ENCODE results near the gene MINDY4.

MINDY4 gene

GRCh38 chr7:30851651-30852307 lies 80.6 kb downstream of the MINDY4 start:
- Mint-ChIP-seq H3K36me3 (ENCODE audit: low read depth) (no peaks in the 10 kb centered on the region), H3K9me3 (no peaks in the 10 kb centered on the region), H3K4me1 (ENCODE audit: low read depth) (no peaks in the 10 kb centered on the region), H3K4me3 (no peak overlapping the region), H3K27ac (no peak overlapping the region), H3K27me3 (no peaks in the 10 kb centered on the region)

GRCh38 chr7:30852308-30852684 lies 81.1 kb downstream of the MINDY4 start:
- Mint-ChIP-seq H3K27me3 (no peaks in the 10 kb centered on the region), H3K4me3 (no peak overlapping the region), H3K4me1 (ENCODE audit: low read depth) (no peaks in the 10 kb centered on the region), H3K36me3 (ENCODE audit: low read depth) (no peaks in the 10 kb centered on the region), H3K27ac (no peak overlapping the region), H3K9me3 (no peaks in the 10 kb centered on the region)

GRCh38 chr7:30852744-30853288 lies 81.6 kb downstream of the MINDY4 start:
- Mint-ChIP-seq H3K36me3 (ENCODE audit: low read depth) (no peaks in the 10 kb centered on the region), H3K27me3 (no peaks in the 10 kb centered on the region), H3K9me3 (no peaks in the 10 kb centered on the region), H3K4me3 (no peak overlapping the region), H3K4me1 (ENCODE audit: low read depth) (no peaks in the 10 kb centered on the region), H3K27ac (no peak overlapping the region)

- no peaks in the 10 kb centered on the region for H3K4me1 Mint-ChIP-seq (ENCODE audit: low read depth)
- no peaks in the 10 kb centered on the region for H3K36me3 Mint-ChIP-seq (ENCODE audit: low read depth)
- no peaks in the 10 kb centered on the region for H3K27me3 Mint-ChIP-seq
- H3K9me3 Mint-ChIP-seq = no peaks in the 10 kb centered on the region
- no peak overlapping the region for H3K27ac Mint-ChIP-seq
- no peak overlapping the region for H3K4me3 Mint-ChIP-seq
Measured at GRCh38 chr7:30853576-30853975, 82.4 kb downstream of the MINDY4 start.

GRCh38 chr7:30855936-30856335 lies 84.7 kb downstream of the MINDY4 start:
- Mint-ChIP-seq H3K27ac (no peak overlapping the region), H3K4me1 (ENCODE audit: low read depth) (no peaks in the 10 kb centered on the region), H3K4me3 (no peak overlapping the region), H3K27me3 (no peaks in the 10 kb centered on the region), H3K9me3 (no peaks in the 10 kb centered on the region), H3K36me3 (ENCODE audit: low read depth) (no peaks in the 10 kb centered on the region)

- H3K36me3 Mint-ChIP-seq (ENCODE audit: low read depth) = no peaks in the 10 kb centered on the region
- H3K9me3 Mint-ChIP-seq = no peaks in the 10 kb centered on the region
- H3K4me3 Mint-ChIP-seq = no peak overlapping the region
- H3K4me1 Mint-ChIP-seq (ENCODE audit: low read depth) = no peaks in the 10 kb centered on the region
- no peak overlapping the region for H3K27ac Mint-ChIP-seq
- no peaks in the 10 kb centered on the region for H3K27me3 Mint-ChIP-seq
Measured at GRCh38 chr7:30858576-30858975, 87.4 kb downstream of the MINDY4 start.

GRCh38 chr7:30859202-30859939 lies 88.2 kb downstream of the MINDY4 start:
- Mint-ChIP-seq H3K4me1 (ENCODE audit: low read depth) (no peaks in the 10 kb centered on the region), H3K9me3 (no peaks in the 10 kb centered on the region), H3K36me3 (ENCODE audit: low read depth) (no peaks in the 10 kb centered on the region), H3K27ac (no peak overlapping the region), H3K27me3 (no peaks in the 10 kb centered on the region), H3K4me3 (no peak overlapping the region)

- no peak overlapping the region for H3K27ac Mint-ChIP-seq
- H3K27me3 Mint-ChIP-seq = no peaks in the 10 kb centered on the region
Measured at GRCh38 chr7:30859940-30860496, 88.8 kb downstream of the MINDY4 start.

GRCh38 chr7:30861612-30862011 lies 90.4 kb downstream of the MINDY4 start:
- no peaks in the 10 kb centered on the region for H3K4me1 Mint-ChIP-seq (ENCODE audit: low read depth)
- H3K9me3 Mint-ChIP-seq = no peaks in the 10 kb centered on the region
- no peak overlapping the region for H3K27ac Mint-ChIP-seq
- H3K4me3 Mint-ChIP-seq = no peak overlapping the region
- H3K27me3 Mint-ChIP-seq = no peaks in the 10 kb centered on the region
- no peaks in the 10 kb centered on the region for H3K36me3 Mint-ChIP-seq (ENCODE audit: low read depth)

More at GRCh38 chr7:30859940-30860496, 88.8 kb downstream of the MINDY4 start:
- H3K9me3 Mint-ChIP-seq = no peaks in the 10 kb centered on the region
- no peak overlapping the region for H3K4me3 Mint-ChIP-seq
- no peaks in the 10 kb centered on the region for H3K36me3 Mint-ChIP-seq (ENCODE audit: low read depth)
- H3K4me1 Mint-ChIP-seq (ENCODE audit: low read depth) = no peaks in the 10 kb centered on the region

- Mint-ChIP-seq H3K27ac (peak overlapping the region; percentile 14), H3K4me1 (ENCODE audit: low read depth) (no peaks in the 10 kb centered on the region), H3K4me3 (no peak overlapping the region), H3K9me3 (no peaks in the 10 kb centered on the region), H3K36me3 (ENCODE audit: low read depth) (no peaks in the 10 kb centered on the region), H3K27me3 (no peaks in the 10 kb centered on the region)
Measured at GRCh38 chr7:30862995-30863705, 91.9 kb downstream of the MINDY4 start.

GRCh38 chr7:30863706-30864035 lies 92.5 kb downstream of the MINDY4 start:
- H3K9me3 Mint-ChIP-seq = no peaks in the 10 kb centered on the region

GRCh38 chr7:30864101-30864500 lies 92.9 kb downstream of the MINDY4 start:
- Mint-ChIP-seq H3K4me3 (no peak overlapping the region), H3K27me3 (no peaks in the 10 kb centered on the region), H3K27ac (no peak overlapping the region), H3K9me3 (no peaks in the 10 kb centered on the region), H3K4me1 (ENCODE audit: low read depth) (no peaks in the 10 kb centered on the region), H3K36me3 (ENCODE audit: low read depth) (no peaks in the 10 kb centered on the region)

More at GRCh38 chr7:30863706-30864035, 92.5 kb downstream of the MINDY4 start:
- Mint-ChIP-seq H3K27me3 (no peaks in the 10 kb centered on the region), H3K4me1 (ENCODE audit: low read depth) (no peaks in the 10 kb centered on the region), H3K27ac (no peak overlapping the region), H3K36me3 (ENCODE audit: low read depth) (no peaks in the 10 kb centered on the region), H3K4me3 (no peak overlapping the region)

- no peaks in the 10 kb centered on the region for H3K9me3 Mint-ChIP-seq
- no peak overlapping the region for H3K27ac Mint-ChIP-seq
- H3K4me3 Mint-ChIP-seq = no peak overlapping the region
Measured at GRCh38 chr7:30865076-30865475, 93.9 kb downstream of the MINDY4 start.

GRCh38 chr7:30865821-30866220 lies 94.6 kb downstream of the MINDY4 start:
- Mint-ChIP-seq H3K4me3 (no peak overlapping the region), H3K27ac (no peak overlapping the region), H3K4me1 (ENCODE audit: low read depth) (no peaks in the 10 kb centered on the region), H3K36me3 (ENCODE audit: low read depth) (no peaks in the 10 kb centered on the region), H3K9me3 (no peaks in the 10 kb centered on the region), H3K27me3 (no peaks in the 10 kb centered on the region)

More at GRCh38 chr7:30865076-30865475, 93.9 kb downstream of the MINDY4 start:
- no peaks in the 10 kb centered on the region for H3K4me1 Mint-ChIP-seq (ENCODE audit: low read depth)
- H3K36me3 Mint-ChIP-seq (ENCODE audit: low read depth) = no peaks in the 10 kb centered on the region
- no peaks in the 10 kb centered on the region for H3K27me3 Mint-ChIP-seq

- H3K4me1 Mint-ChIP-seq (ENCODE audit: low read depth) = no peaks in the 10 kb centered on the region
Measured at GRCh38 chr7:30866939-30867338, 95.7 kb downstream of the MINDY4 start.

More at GRCh38 chr7:30866939-30867338, 95.7 kb downstream of the MINDY4 start:
- no peak overlapping the region for H3K27ac Mint-ChIP-seq
- H3K9me3 Mint-ChIP-seq = no peaks in the 10 kb centered on the region
- H3K36me3 Mint-ChIP-seq (ENCODE audit: low read depth) = no peaks in the 10 kb centered on the region
- H3K4me3 Mint-ChIP-seq = no peak overlapping the region
- no peaks in the 10 kb centered on the region for H3K27me3 Mint-ChIP-seq

Measured in stimulated activated naive CD8-positive, alpha-beta T cell treated with anti-CD3 and anti-CD28 coated beads, Interleukin-15, Interleukin-2, amounts not matched to agents 100 ng/mL and 50 ng/mL, for 24 hours (primary cell).